Fibroblast of the aortic adventitia (primary cell): ENCODE measurements around the gene SCO2. TPM values are rescaled to one million over a fixed set of nuclear protein-coding genes. Genes with fewer than 3 reads are reported as not detected.
A peak's percentile ranks its signal among the peaks of the same experiment; 100 is the strongest.

Experiments
- DNase-seq: peaks from one replicate; pipeline ENCODE4 v3.0.0-alpha.2; 2010; ENCODE audit warnings: low read depth
- H3K4me3 ChIP-seq: 2 replicates; pipeline ENCODE4 v1.5.1; 2011; ENCODE audit warnings: low read depth, mild to moderate bottlenecking, control low read depth, low read length, moderate library complexity
- CTCF ChIP-seq: IDR thresholded peaks from 2 replicates; pipeline ENCODE4 v1.5.1; 2011; ENCODE audit warnings: mild to moderate bottlenecking, low read length, control low read depth, inconsistent platforms; ENCODE audit not compliant: insufficient read depth
- total RNA-seq: library from RNA; depleted of rRNA; stranded (reverse); fragments of >200 nt; gene quantifications from 2 replicates; pipeline ENCODE4 v1.2.3, GENCODE V29; 2012; ENCODE audit warnings: low replicate concordance

The SCO2 gene
- total RNA-seq, 1 donor, result 3.4 TPM

DNA sequence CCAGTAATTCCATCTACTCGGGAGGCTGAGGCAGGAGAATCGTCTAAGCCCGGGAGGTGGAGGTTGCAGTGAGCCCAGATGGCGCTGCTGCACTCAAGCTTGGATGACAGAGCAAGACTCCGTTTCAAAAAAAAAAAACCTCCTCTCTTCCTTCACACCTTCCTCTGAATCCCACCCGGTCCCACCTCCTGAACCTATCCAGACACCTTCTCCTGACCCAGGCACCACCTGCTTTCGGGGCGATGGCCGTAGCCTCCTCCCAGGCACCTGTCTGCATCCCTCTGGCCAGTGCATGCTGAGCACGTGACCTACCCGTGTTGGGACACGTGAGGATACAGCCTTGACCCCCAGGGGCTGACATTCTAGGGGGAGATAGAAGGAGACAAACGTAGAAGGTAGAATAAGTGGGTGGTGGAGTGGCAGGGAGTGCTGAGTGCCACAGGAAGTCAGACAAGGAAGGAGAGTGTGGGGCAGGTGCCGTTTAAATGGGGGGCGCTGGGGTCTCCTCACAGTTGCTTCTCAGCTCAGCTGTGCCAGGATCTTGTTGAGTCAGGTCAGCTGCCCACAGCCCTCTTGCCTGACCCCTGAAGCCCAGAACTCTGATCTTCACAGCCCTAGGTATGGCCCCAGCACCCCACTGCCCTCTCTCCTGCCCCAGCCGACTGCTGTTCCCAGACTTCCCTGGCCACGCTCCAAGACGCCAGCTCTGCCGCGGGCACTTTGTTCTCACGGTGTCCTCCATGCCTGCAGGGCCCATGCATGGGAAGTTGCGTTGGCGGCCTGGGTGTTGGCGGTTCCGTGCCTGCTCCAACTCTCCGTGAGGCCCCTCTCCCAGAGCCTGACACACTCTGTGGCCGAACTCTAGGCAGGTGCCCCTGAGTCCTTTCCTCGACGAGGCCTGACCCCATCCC, 39.9 kb downstream of the SCO2 start:
- DNase-seq, result no peak
- H3K4me3 ChIP-seq, result no peak overlapping the region
- no peak for TF ChIP-seq CTCF

- no peak for TF ChIP-seq CTCF
- no peak for DNase-seq
- H3K4me3 ChIP-seq, result no peak overlapping the region
Measured at GRCh38 chr22:50483977-50484853, 41.2 kb downstream of the SCO2 start.

- DNase-seq, result no peak
- no peak overlapping the region for H3K4me3 ChIP-seq
- TF ChIP-seq CTCF, result no peak
Measured at GRCh38 chr22:50483556-50483955, 41.8 kb downstream of the SCO2 start.

DNA sequence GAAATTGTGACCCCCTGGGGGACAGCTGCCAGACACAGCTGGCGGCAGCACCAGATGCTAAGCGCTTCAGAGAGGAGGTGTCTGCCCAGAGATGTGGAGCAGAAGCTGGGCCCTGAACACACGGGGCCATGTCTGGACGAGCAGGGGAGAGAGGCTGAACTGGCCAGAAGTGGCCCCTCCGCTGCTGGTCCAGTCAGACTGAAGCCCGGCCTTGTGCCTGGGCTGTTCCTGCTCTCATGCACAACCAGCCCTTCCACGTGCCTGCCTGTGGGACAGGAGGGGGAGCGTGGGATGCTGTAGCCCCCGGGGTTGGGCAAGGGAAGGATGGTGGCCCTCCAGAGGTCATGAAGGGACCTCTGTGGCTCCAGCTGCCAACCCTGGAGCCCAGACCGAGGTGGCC, 42.3 kb downstream of the SCO2 start:
- H3K4me3 ChIP-seq, result peak overlapping the region; percentile 83
- no peak for DNase-seq
- TF ChIP-seq CTCF, result no peak

GRCh38 chr22:50482107-50483074, 43.0 kb downstream of the SCO2 start:
- DNase-seq, result no peak
- TF ChIP-seq CTCF, result no peak
- H3K4me3 ChIP-seq, result peak overlapping the region; percentile 83
